ENCODE measurements around the gene ASCC1. TPM values are rescaled to one million over a fixed set of nuclear protein-coding genes. Genes with fewer than 3 reads are reported as not detected.

Gene ASCC1
- total and polyA plus RNA-seq, 2 donors (not counting 3 experiments of a cell fraction or from before 2014, with no cell fraction given), result 16.0 to 24.9 TPM

GRCh38 chr10:72258617-72259016 is 42.5 kb upstream of the ASCC1 start:
- Histone ChIP-seq H3K9ac (replicated peaks; ENCODE audit: extremely low read depth, insufficient read depth, low read length) (no peak overlapping the region), H2AFZ (ENCODE audit: low read depth, low read length) (no peak overlapping the region), H3K27ac (ENCODE audit: insufficient read depth, low read depth, low read length) (no peak overlapping the region), H3K27me3 (ENCODE audit: control insufficient read depth in 2 of 2, insufficient read depth in 2 of 2, low read length in 2 of 2) (no peaks in the 10 kb centered on the region), H3K4me2 (ENCODE audit: insufficient read depth, low read length) (no peak overlapping the region), H4K20me1 (replicated peaks; ENCODE audit: control insufficient read depth, extremely low read depth, insufficient read depth, low read length) (no peaks in the 10 kb centered on the region), H3K79me2 (ENCODE audit: control insufficient read depth, insufficient read depth, low read length) (no peaks in the 10 kb centered on the region), H3K9me3 (replicated peaks; ENCODE audit: control insufficient read depth, insufficient read depth, low read length) (no peaks in the 10 kb centered on the region), H3K4me3 (replicated peaks in 1 of 3; ENCODE audit: insufficient read depth in 1 of 3, low read depth in 1 of 3, low read length in 3 of 3) (no peak overlapping the region), H3K9me1 (replicated peaks; ENCODE audit: control insufficient read depth, extremely low read depth, insufficient read depth, low read length) (no peaks in the 10 kb centered on the region), H3K36me3 (ENCODE audit: control insufficient read depth in 2 of 2, extremely low read depth in 1 of 2, insufficient read depth in 2 of 2, low read length in 2 of 2) (no peaks in the 10 kb centered on the region), H3K4me1 (ENCODE audit: control insufficient read depth, extremely low read depth, insufficient read depth, low read length) (peaks cover 28% of the 10 kb centered on the region)
- intact Hi-C loops (cut with micrococcal nuclease), result no loop called here
- BruUV-seq (replicated peaks), result no TSS peak
- ChIA-PET CTCF (no interaction called here), POLR2A (interaction anchor here (0.6 to 2.7 kb wide), 2 partner anchors 14 to 15 kb away, joined by 3 to 23 read pairs; partner anchors contain the start of gene DDIT4)
- dilution Hi-C loops (cut with MboI; ENCODE audit: extremely low pct_ligation_motif_present, low sequenced_read_pairs), result no loop called here
- TF ChIP-seq EZH2 (IDR thresholded peaks at IDR 0.05; ENCODE audit: borderline replicate concordance, low read depth, low read length, severe bottlenecking) (no peak), CTCF (IDR thresholded peaks at IDR 0.05; ENCODE audit: extremely low read depth in 1 of 2, insufficient read depth in 1 of 2, low read depth in 1 of 2, low read length in 2 of 2) (no peak), POLR2A (IDR thresholded peaks at IDR 0.05; ENCODE audit: low read depth, low read length) (no peak), JUN (IDR thresholded peaks at IDR 0.05; ENCODE audit: borderline replicate concordance, insufficient read depth, insufficient read length, low read depth) (no peak)
- no peak for FAIRE-seq
- no peak for DNase-seq (ENCODE audit: low read depth, low spot score)

- no TSS peak for BruUV-seq (replicated peaks)
- FAIRE-seq (no peak), DNase-seq (ENCODE audit: low read depth, low spot score) (no peak)
- no peak overlapping the region for H3K9ac ChIP-seq (replicated peaks; ENCODE audit: extremely low read depth, insufficient read depth, low read length)
- CTCF ChIA-PET, result no interaction called here
- H3K79me2 ChIP-seq (ENCODE audit: control insufficient read depth, insufficient read depth, low read length), result no peaks in the 10 kb centered on the region
- intact Hi-C loops (cut with micrococcal nuclease) (no loop called here), dilution Hi-C loops (cut with MboI; ENCODE audit: extremely low pct_ligation_motif_present, low sequenced_read_pairs) (no loop called here)
- no peak overlapping the region for H2AFZ ChIP-seq (ENCODE audit: low read depth, low read length)
- H3K9me3 ChIP-seq (replicated peaks; ENCODE audit: control insufficient read depth, insufficient read depth, low read length), result no peaks in the 10 kb centered on the region
- H3K27ac ChIP-seq (ENCODE audit: insufficient read depth, low read depth, low read length), result no peak overlapping the region
- H3K4me2 ChIP-seq (ENCODE audit: insufficient read depth, low read length), result no peak overlapping the region
- H3K36me3 ChIP-seq (ENCODE audit: control insufficient read depth in 2 of 2, extremely low read depth in 1 of 2, insufficient read depth in 2 of 2, low read length in 2 of 2), result no peaks in the 10 kb centered on the region
- H3K4me1 ChIP-seq (ENCODE audit: control insufficient read depth, extremely low read depth, insufficient read depth, low read length), result peaks cover 28% of the 10 kb centered on the region
- H4K20me1 ChIP-seq (replicated peaks; ENCODE audit: control insufficient read depth, extremely low read depth, insufficient read depth, low read length), result no peaks in the 10 kb centered on the region
- H3K4me3 ChIP-seq (replicated peaks in 1 of 3; ENCODE audit: insufficient read depth in 1 of 3, low read depth in 1 of 3, low read length in 3 of 3), result no peak overlapping the region
- TF ChIP-seq MAX (IDR thresholded peaks at IDR 0.05; ENCODE audit: insufficient read depth, insufficient read length), result no peak
- no peak for TF ChIP-seq POLR2AphosphoS5 (IDR thresholded peaks at IDR 0.05; ENCODE audit: insufficient read depth, low read depth, low read length)
- no peak for TF ChIP-seq POLR2A (IDR thresholded peaks at IDR 0.05; ENCODE audit: low read depth, low read length)
- no peak for TF ChIP-seq GATA2 (IDR thresholded peaks at IDR 0.05; ENCODE audit: insufficient read depth, insufficient read length, low read depth, low read length)
- TF ChIP-seq JUN (IDR thresholded peaks at IDR 0.05; ENCODE audit: borderline replicate concordance, insufficient read depth, insufficient read length, low read depth), result no peak
- no peak for TF ChIP-seq MYC (IDR thresholded peaks at IDR 0.05; ENCODE audit: low read depth, low read length)
- TF ChIP-seq FOS (IDR thresholded peaks at IDR 0.05; ENCODE audit: borderline replicate concordance, insufficient read depth, low read length), result no peak
- no peak for TF ChIP-seq CTCF (IDR thresholded peaks at IDR 0.05; ENCODE audit: extremely low read depth in 1 of 2, insufficient read depth in 1 of 2, low read depth in 1 of 2, low read length in 2 of 2)
- no peak for TF ChIP-seq EZH2 (IDR thresholded peaks at IDR 0.05; ENCODE audit: borderline replicate concordance, low read depth, low read length, severe bottlenecking)
- H3K27me3 ChIP-seq (ENCODE audit: control insufficient read depth in 2 of 2, insufficient read depth in 2 of 2, low read length in 2 of 2), result no peaks in the 10 kb centered on the region
- POLR2A ChIA-PET, result no interaction called here
- H3K9me1 ChIP-seq (replicated peaks; ENCODE audit: control insufficient read depth, extremely low read depth, insufficient read depth, low read length), result no peaks in the 10 kb centered on the region
Observed at GRCh38 chr10:72257051-72257892, 41.2 kb upstream of the ASCC1 start.
